Common myeloid progenitor, CD34-positive (primary cell): ENCODE results near the gene TMEM125.

Experiments used
- CTCF ChIA-PET: fragments of 350-600 bp; sonication (Branson Sonifier 250); formaldehyde crosslinking; loops from one replicate; lab custom pipeline; 2021; ENCODE audit warnings: antibody characterized with exemption; lab: Charles Lee
- POLR2A ChIA-PET: fragments of 350-600 bp; sonication (Branson Sonifier 250); formaldehyde crosslinking; loops from one replicate; lab custom pipeline; 2021; ENCODE audit warnings: antibody characterized with exemption; lab: Charles Lee
- DNase-seq, 3 donors: peaks; one replicate each; pipeline versions ENCODE4 v3.0.0 to v3.0.0-alpha.2; 2013
- H3K27ac ChIP-seq, 2 experiments: 1 replicate in 1 of 2; 2 replicates in 1 of 2; pipeline ENCODE4 v1.7.0; 2013; ENCODE audit warnings: inconsistent platforms in 2 of 2, low read length in 2 of 2, mild to moderate bottlenecking in 2 of 2, low read depth in 1 of 2, moderate library complexity in 1 of 2; ENCODE audit not compliant: severe bottlenecking in 2 of 2, insufficient read depth in 1 of 2, poor library complexity in 1 of 2
- H3K27me3 ChIP-seq, 5 experiments: replicated peaks in 2 of 5; 1 replicate in 3 of 5; 2 replicates in 2 of 5; pipeline versions ENCODE4 v1.6.1 to v1.7.0; 2013; ENCODE audit warnings: low read length in 4 of 5, mild to moderate bottlenecking in 2 of 5, moderate library complexity in 2 of 5, inconsistent platforms in 1 of 5; ENCODE audit not compliant: insufficient read depth in 5 of 5, control insufficient read depth in 4 of 5
- H3K36me3 ChIP-seq, 4 experiments: 1 replicate in 2 of 4; 2 replicates in 2 of 4; pipeline versions ENCODE4 v1.6.1 to v1.7.0; 2013; ENCODE audit warnings: low read length in 3 of 4, control low read depth in 1 of 4, mild to moderate bottlenecking in 1 of 4; ENCODE audit not compliant: control insufficient read depth in 4 of 4, insufficient read depth in 4 of 4
- H3K4me1 ChIP-seq, 4 experiments: 1 replicate in 3 of 4; 2 replicates in 1 of 4; pipeline versions ENCODE4 v1.6.1 to v1.7.1; 2013; ENCODE audit warnings: low read length in 3 of 4, mild to moderate bottlenecking in 3 of 4, control low read depth in 1 of 4, inconsistent platforms in 1 of 4, moderate library complexity in 1 of 4; ENCODE audit not compliant: control insufficient read depth in 4 of 4, insufficient read depth in 4 of 4; ENCODE audit errors: control extremely low read depth in 1 of 4
- H3K4me3 ChIP-seq, 7 experiments: 1 replicate in 4 of 7; 2 replicates in 3 of 7; pipeline versions ENCODE4 v1.5.1 to v1.7.0; 2013; ENCODE audit warnings: mild to moderate bottlenecking in 7 of 7, low read length in 6 of 7, moderate library complexity in 6 of 7, inconsistent platforms in 2 of 7, low read depth in 2 of 7, control low read depth in 1 of 7; ENCODE audit not compliant: insufficient read depth in 4 of 7, control insufficient read depth in 1 of 7; ENCODE audit errors: extremely low read depth in 1 of 7
- H3K9me3 ChIP-seq, 5 experiments: 1 replicate in 4 of 5; 2 replicates in 1 of 5; pipeline versions ENCODE4 v1.6.1 to v1.7.1; 2013; ENCODE audit warnings: low read length in 4 of 5, mild to moderate bottlenecking in 2 of 5, inconsistent platforms in 1 of 5, low read depth in 1 of 5, moderate library complexity in 1 of 5; ENCODE audit not compliant: control insufficient read depth in 4 of 5, insufficient read depth in 2 of 5; ENCODE audit errors: control extremely low read depth in 1 of 5
- WGBS: methylation state at CpG from one replicate; pipeline ENCODE4 v1.1.5; 2013; ENCODE audit not compliant: insufficient coverage; 5-methylcytosine and 5-hydroxymethylcytosine counted together

TMEM125 gene

DNA sequence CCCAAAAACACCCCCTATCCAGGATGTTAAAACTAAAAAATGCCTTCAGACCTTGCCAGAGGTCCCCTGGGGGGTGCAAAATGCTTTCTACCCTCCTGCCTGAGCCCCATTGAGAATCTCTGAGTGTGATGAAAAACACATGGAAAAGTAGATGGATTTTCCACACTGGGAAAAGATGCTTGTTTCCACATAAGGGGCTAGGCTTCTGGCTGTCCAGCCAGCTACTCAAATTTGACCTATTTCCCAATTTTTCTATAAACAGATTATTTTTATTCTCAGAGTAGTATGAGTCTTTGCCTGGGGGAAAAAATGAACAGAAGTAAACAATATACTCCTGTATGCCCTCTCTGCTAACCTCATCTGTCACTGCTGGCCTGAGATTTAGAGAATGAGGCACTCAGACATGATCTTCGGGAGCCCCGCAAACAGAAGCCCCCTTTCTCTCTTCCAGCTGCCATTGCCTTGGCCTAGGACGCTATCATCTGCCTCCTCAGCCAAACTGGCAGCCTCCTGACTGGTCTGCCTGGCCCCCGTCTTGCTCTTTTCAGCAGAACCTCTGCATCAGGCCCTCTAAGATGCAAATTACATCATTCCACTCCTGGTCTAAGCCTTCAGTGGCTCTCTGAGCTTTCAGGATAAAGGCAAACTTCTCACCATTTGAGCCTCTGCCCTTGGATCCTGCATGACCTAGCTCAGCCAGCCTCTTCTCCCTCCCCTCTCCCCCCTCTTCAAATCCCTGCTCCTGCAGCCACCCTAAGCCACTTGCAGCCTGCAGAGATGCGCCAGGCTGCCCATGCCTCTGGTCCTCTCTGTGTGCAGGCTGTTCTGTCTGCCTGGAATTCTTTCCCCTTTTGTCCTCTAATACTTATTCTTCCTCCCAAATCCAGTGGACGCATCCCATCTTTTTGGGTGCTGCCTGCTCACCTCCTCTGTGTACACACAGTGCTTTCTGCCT is 39.7 kb upstream of the TMEM125 start:
- Histone ChIP-seq H3K4me1 (peaks cover 0 to 8% (median 2%) of the 10 kb centered on the region in 4 experiments), H3K27me3 (no peaks in the 10 kb centered on the region), H3K4me3 (no peak overlapping the region), H3K9me3 (no peaks in the 10 kb centered on the region), H3K36me3 (no peaks in the 10 kb centered on the region), H3K27ac (no peak overlapping the region)
- WGBS: 98% methylated on average over 6 of the region's 6 CpGs
- CTCF ChIA-PET: interaction anchor here (1.0 to 4.3 kb wide), 9 partner anchors 8 to 185 kb away, joined by 3 to 30 read pairs (median 4); partner anchors contain the start of genes CDC20, MED8 and SZT2
- DNase-seq: no peak
- POLR2A ChIA-PET: no interaction called here

GRCh38 chr1:43232074-43232473 is 37.7 kb upstream of the TMEM125 start:
- 79% methylated on average over 3 of the region's 4 CpGs for WGBS
- peaks cover 0 to 8% (median 2%) of the 10 kb centered on the region in 4 experiments for H3K4me1 ChIP-seq
- no peak overlapping the region for H3K4me3 ChIP-seq
- no peak overlapping the region for H3K27ac ChIP-seq
- no peaks in the 10 kb centered on the region for H3K27me3 ChIP-seq
- H3K36me3 ChIP-seq: no peaks in the 10 kb centered on the region
- CTCF ChIA-PET: interaction anchor here (1.1 to 4.3 kb wide), 5 partner anchors 10 to 183 kb away, joined by 3 to 13 read pairs (median 3); partner anchors contain the start of gene CDC20
- no peak for DNase-seq
- no peaks in the 10 kb centered on the region for H3K9me3 ChIP-seq
- POLR2A ChIA-PET: no interaction called here

DNA sequence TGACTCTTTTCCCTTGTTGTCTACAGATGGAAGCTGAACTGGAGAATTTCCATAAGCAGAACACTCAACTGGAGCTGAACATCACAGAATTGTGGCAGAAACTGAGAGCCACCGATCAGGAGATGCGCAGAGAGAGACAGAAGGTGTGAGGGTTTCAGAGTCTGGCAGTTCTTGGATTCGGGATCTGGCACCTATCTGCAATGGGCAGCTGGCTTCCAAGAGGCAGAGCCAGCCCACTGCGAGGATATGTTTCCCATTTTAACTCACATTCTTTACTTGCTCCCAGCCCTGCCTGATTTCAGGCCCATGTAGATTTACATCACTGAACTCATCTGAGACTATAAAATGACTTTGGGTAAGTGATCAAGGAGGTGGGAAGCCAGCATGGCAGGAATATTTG is 37.3 kb upstream of the TMEM125 start:
- H3K27me3 ChIP-seq: no peaks in the 10 kb centered on the region
- no peaks in the 10 kb centered on the region for H3K9me3 ChIP-seq
- WGBS: 91% methylated on average over 3 of the region's 4 CpGs
- no peak overlapping the region for H3K4me3 ChIP-seq
- ChIA-PET CTCF (interaction anchor here (1.1 to 2.2 kb wide), 3 partner anchors 48 to 182 kb away, joined by 3 to 10 read pairs (median 3); no protein-coding TSS in a partner anchor), POLR2A (no interaction called here)
- H3K4me1 ChIP-seq: peaks cover 0 to 4% (median 2%) of the 10 kb centered on the region in 4 experiments
- H3K36me3 ChIP-seq: no peaks in the 10 kb centered on the region
- no peak overlapping the region for H3K27ac ChIP-seq
- no peak for DNase-seq

- POLR2A ChIA-PET: no interaction called here
- CTCF ChIA-PET: interaction anchor here (0.7 to 2.2 kb wide), 3 partner anchors 10 to 181 kb away, joined by 3 to 10 read pairs (median 4); no protein-coding TSS in a partner anchor
- Histone ChIP-seq H3K4me1 (peaks cover 1 to 6% (median 5%) of the 10 kb centered on the region in 4 experiments), H3K27me3 (no peaks in the 10 kb centered on the region), H3K4me3 (no peak overlapping the region), H3K27ac (no peak overlapping the region), H3K36me3 (no peaks in the 10 kb centered on the region), H3K9me3 (no peaks in the 10 kb centered on the region)
- 91% methylated on average over 5 of the region's 5 CpGs for WGBS
- no peak for DNase-seq
Measured at GRCh38 chr1:43233631-43234030, 36.2 kb upstream of the TMEM125 start.

DNA sequence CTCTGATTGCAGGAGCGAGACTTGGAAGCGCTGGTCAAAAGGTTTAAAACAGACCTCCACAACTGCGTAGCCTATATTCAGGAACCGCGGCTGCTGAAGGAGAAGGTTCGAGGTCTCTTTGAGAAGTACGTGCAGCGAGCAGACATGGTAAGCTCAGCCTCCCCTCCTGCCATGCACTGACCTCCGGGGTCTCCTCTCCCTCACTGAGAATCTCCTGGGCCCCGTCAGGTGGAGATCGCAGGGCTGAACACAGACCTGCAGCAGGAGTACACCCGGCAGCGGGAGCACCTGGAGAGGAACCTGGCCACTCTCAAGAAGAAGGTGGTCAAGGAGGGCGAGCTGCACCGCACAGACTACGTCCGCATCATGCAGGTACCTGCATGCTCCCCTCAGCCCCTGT is 35.5 kb upstream of the TMEM125 start:
- no peaks in the 10 kb centered on the region for H3K27me3 ChIP-seq
- ChIA-PET POLR2A (no interaction called here), CTCF (interaction anchor here (0.9 to 1.4 kb wide), 2 partner anchors 143 to 181 kb away, joined by 3 read pairs; no protein-coding TSS in a partner anchor)

DNA sequence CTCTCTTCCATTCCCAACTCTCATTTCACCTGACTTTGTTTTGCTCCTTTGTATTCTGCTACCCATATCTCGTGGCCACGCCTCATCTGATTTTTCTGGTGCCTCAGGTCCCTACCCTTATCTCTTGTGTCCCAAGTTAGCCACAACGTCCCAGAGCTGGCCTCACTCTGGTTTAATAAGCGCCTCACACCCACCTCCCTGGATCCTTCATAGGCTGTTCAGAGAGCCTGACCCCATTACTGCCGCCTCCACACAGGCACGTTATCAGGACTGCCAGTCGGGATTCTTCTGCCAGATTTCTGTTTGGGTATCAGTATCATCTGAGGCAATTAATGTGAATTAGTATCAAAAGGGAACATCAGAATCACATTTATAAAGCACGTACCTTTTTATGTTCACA is 34.7 kb upstream of the TMEM125 start:
- Histone ChIP-seq H3K9me3 (no peaks in the 10 kb centered on the region), H3K36me3 (no peaks in the 10 kb centered on the region), H3K4me1 (peaks cover 6 to 19% (median 14%) of the 10 kb centered on the region in 4 experiments), H3K27me3 (no peaks in the 10 kb centered on the region), H3K27ac (no peak overlapping the region), H3K4me3 (no peak overlapping the region)
- WGBS: 98% methylated on average over 4 of the region's 8 CpGs
- ChIA-PET POLR2A (no interaction called here), CTCF (interaction anchor here (1.2 to 2.0 kb wide), 3 partner anchors 8 to 180 kb away, joined by 3 to 6 read pairs (median 3); no protein-coding TSS in a partner anchor)
- no peak for DNase-seq

More for the DNA sequence above, 35.5 kb upstream of the TMEM125 start:
- no peak overlapping the region for H3K27ac ChIP-seq
- H3K9me3 ChIP-seq: no peaks in the 10 kb centered on the region
- no peak overlapping the region for H3K4me3 ChIP-seq
- H3K36me3 ChIP-seq: no peaks in the 10 kb centered on the region
- no peak for DNase-seq
- H3K4me1 ChIP-seq: peaks cover 4 to 12% (median 9%) of the 10 kb centered on the region in 4 experiments
- over 99% methylated on average over 17 of the region's 17 CpGs for WGBS
